Activated CD4-positive, alpha-beta T cell treated with anti-CD3 and anti-CD28 coated beads, Interleukin-2, Interleukin-4, amounts not matched to agents 100 ng/mL and 50 ng/mL, durations not matched to agents 16 hours and 8 hours (primary cell): ENCODE results near the gene CHAF1A.

Experiments
- DNase-seq: peaks from one replicate; pipeline ENCODE4 v3.0.0-alpha.2; 2020; ENCODE audit warnings: low spot score

Gene CHAF1A

GRCh38 chr19:4456476-4456842, 54.0 kb downstream of the CHAF1A start:
- DNase-seq: no peak

GRCh38 chr19:4456843-4457653, 54.6 kb downstream of the CHAF1A start:
- DNase-seq: peak; percentile 42

- peak; percentile 99 for DNase-seq
Observed at GRCh38 chr19:4457654-4458395, 55.4 kb downstream of the CHAF1A start, which contains the start of gene UBXN6. Gene UBXN6 (minus strand): TSS chr19:4457794. CDS start chr19:4457697, 97 bp downstream.

- no peak for DNase-seq
Observed at GRCh38 chr19:4464815-4465581, 62.6 kb downstream of the CHAF1A start.

GRCh38 chr19:4467835-4468234, 65.4 kb downstream of the CHAF1A start:
- DNase-seq: no peak

- DNase-seq: peak; percentile 100
Observed at GRCh38 chr19:4471403-4472173, 69.1 kb downstream of the CHAF1A start.

GRCh38 chr19:4472174-4472974, 69.9 kb downstream of the CHAF1A start, which contains the start of gene HDGFL2:
Gene HDGFL2 (plus strand): TSS chr19:4472297. CDS start chr19:4472351, 54 bp downstream.
- DNase-seq: no peak

- no peak for DNase-seq
Observed at GRCh38 chr19:4473011-4473762, 70.7 kb downstream of the CHAF1A start.

- no peak for DNase-seq
Observed at GRCh38 chr19:4473763-4474513, 71.5 kb downstream of the CHAF1A start.

GRCh38 chr19:4474514-4475022, 72.1 kb downstream of the CHAF1A start:
- DNase-seq: peak; percentile 35

- no peak for DNase-seq
Observed at GRCh38 chr19:4477034-4477801, 74.8 kb downstream of the CHAF1A start.

GRCh38 chr19:4482721-4483364, 80.4 kb downstream of the CHAF1A start:
- DNase-seq: no peak

GRCh38 chr19:4483385-4483784, 80.9 kb downstream of the CHAF1A start:
- DNase-seq: no peak

- no peak for DNase-seq
Observed at GRCh38 chr19:4487572-4487971, 85.1 kb downstream of the CHAF1A start.

- DNase-seq: no peak
Observed at GRCh38 chr19:4488496-4488895, 86.1 kb downstream of the CHAF1A start.

- DNase-seq: no peak
Observed at GRCh38 chr19:4491446-4491845, 89.0 kb downstream of the CHAF1A start.

GRCh38 chr19:4492337-4493103, 90.1 kb downstream of the CHAF1A start:
- DNase-seq: no peak
